Measurements from ENCODE around the gene ATP2B2.
"Not testable (repeated sequence)": the region's sequence is repeated elsewhere in the genome, so short reads cannot be mapped to it uniquely, and the experiment has no call there.

The ATP2B2 gene

DNA sequence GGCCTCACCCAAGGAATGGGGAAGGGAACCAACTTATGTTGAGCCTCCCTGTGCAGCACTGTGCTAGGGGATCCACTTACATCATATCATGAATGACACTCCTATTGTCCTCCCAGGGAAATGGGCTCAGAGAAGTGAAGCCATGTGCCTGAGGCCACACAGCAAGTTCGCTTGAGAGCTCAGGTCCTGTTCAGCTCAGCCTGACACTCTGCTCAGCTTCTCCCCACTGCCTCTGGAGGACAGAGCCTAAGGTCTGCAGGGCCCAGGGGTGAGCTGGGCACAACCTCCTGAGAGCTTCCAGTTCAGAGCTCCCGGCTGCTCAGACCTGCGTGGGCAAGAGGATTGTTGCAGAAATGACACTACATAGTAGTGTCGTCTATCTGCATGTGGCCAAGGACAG, 108.5 kb downstream of the ATP2B2 start:
- no peak for DNase-seq

GRCh38 chr3:10396083-10396482, 109.3 kb downstream of the ATP2B2 start:
- DNase-seq = no peak

DNA sequence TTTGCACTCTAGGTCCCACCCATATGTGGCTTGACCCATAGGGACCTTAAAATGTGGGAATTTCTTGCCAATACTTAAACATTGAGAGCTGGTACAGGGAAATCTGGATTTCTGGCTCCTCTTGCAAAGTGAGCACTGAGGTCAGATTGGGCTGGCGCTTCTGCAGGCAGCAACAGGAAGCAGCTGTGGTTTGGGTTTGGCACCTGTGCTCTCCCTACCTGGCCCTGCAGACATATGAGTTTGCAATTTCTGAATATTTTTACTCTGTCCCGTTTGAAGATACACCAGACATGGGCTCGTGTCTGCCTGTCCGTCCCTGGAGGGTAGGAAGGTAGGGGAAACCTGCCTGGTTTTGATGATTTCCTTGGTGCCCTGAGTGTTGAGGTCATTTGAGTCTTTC, 109.7 kb downstream of the ATP2B2 start:
- DNase-seq = no peak

- no peak for DNase-seq
Measured at GRCh38 chr3:10395196-10395595, 110.2 kb downstream of the ATP2B2 start.

DNA sequence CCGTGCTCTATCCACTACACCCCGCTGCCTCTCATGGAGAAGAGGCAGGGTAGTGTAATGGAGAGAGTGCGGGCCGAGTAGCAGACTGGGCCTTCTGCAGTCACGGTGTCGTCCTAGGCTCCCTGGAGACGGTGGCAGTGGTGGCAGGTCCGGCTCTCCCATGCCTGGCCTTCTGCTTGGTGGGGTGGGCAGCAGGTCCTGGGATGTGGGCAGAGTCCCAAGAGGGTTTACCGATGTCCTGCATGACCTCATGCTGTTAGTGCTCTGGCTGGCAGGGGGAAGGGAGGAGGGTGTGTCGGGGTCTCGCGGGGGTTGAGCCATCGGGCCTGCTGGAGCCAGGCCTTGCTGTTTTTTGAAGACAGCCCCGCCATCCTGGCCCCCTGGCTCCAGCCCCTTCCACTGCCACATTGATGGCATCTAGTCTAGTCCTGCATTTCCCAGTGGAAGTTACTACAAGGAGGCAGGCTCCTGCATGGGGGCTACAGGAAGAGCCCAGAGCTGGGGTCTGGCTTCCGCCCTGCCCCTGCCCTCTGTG, 110.8 kb downstream of the ATP2B2 start:
- no peak for DNase-seq

DNA sequence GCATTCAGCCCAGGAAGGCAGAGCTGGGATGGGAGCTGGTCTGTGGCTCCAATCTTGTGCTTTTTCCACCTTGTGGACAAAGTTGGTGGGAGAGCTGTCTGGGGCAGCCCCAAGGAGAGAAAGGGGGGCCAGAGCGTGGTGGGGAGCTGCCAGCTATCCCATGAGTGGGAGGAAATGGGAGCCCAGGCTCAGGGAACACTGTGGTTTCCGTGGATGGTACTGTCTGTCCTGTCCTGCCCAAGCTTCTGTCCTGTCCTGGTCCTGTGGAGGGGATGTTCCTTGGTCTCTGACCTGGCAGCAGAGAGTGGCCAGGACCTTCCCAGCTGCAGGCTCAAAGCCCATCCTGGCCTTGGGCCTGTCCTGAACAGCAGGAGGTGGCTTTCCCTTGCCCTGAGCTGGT, 111.9 kb downstream of the ATP2B2 start:
- DNase-seq = no peak

DNA sequence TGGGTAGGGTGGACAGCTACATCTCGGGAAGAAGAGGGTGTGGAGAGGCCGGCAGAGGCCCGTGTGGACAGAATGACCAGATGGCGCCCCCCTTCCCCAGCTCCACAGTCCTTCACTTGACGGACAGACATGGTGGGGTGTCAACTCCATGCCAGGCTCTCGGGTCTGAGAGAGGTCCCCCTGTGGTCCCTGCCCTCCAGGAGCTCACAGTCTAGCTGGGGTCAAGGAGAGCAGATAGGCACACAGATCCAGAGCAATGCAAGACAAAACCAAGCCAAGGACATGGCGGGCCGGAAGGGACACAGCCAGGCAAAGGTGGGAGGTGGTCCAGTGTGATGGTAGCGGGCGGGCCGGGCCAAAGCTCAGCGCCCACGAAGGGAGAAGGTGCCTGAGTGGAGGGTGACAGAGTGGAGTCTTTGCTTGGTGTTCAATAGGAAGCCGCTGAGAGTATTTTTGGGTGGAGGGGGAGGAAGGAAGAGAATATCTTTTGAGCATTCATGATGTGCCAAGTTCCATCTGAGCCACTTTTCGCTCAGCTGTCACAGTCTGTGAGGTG, 112.4 kb downstream of the ATP2B2 start:
- DNase-seq = no peak

GRCh38 chr3:10392244-10392643, 113.1 kb downstream of the ATP2B2 start:
- no peak for DNase-seq

- no peak for DNase-seq
Measured at GRCh38 chr3:10391391-10391790, 114.0 kb downstream of the ATP2B2 start.

GRCh38 chr3:10390641-10391373, 114.6 kb downstream of the ATP2B2 start:
- DNase-seq = no peak

- no peak for DNase-seq
Measured at GRCh38 chr3:10389995-10390394, 115.4 kb downstream of the ATP2B2 start.

- no peak for DNase-seq
Measured at GRCh38 chr3:10389339-10389738, 116.0 kb downstream of the ATP2B2 start.

DNA sequence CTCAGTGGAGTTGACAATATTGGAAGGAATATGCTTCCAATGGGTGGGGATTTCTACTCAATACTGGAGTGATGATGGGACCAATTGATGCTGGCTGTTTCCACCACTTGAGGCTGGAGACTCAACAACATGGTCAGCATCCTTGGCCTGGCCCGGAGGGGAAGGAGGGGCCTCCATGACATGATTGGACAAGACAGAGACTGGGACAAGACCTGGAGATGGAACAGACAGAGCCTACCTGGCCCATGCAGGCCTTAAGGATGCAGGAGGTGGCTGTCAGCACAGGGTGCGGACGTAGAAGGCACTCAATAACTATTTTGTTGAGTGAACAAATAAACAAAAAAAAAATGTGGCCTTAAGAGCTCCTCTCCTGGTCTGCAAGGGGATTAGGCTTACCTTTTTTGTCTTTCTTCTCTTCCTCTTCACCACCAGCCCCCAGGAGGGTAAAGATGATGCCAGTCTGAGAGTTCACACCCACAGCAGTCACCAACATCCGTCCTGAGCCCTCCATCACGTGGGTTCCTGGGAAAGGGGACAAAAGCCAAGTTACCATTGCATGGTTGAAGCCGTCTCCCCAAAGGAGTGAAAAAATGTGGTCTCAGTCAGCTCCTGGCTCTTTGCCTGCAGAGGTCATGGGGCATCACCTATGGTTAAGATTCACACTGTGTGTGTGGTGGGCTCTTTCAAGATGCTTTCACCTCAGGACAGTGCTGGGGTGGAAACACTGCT, 117.3 kb downstream of the ATP2B2 start:
- no peak for DNase-seq

GRCh38 chr3:10386121-10386520, 119.3 kb downstream of the ATP2B2 start:
- no peak for DNase-seq

GRCh38 chr3:10384541-10385360, 120.6 kb downstream of the ATP2B2 start:
- no peak for DNase-seq

DNA sequence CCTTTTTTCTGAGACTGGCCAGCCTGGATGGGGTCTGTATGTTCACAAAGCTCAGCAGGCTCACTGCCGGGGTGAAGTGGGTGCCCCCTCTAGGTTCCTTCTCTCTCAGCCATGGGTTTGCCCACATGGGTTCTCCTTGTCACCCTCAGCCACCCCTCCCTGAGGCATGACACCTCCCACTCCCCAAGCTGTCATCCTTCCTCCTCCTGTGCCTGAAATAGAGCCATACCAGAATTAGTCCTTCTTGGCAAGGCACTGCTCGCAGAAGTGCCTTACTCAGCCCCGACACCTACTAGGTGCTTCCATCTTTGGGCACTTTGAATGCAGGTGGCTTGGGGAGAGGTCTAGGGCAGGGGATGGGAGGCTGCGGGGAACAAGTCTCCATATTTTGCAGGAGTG, 121.5 kb downstream of the ATP2B2 start:
- no peak for DNase-seq

GRCh38 chr3:10382892-10383849, 122.2 kb downstream of the ATP2B2 start:
- DNase-seq = no peak

DNA sequence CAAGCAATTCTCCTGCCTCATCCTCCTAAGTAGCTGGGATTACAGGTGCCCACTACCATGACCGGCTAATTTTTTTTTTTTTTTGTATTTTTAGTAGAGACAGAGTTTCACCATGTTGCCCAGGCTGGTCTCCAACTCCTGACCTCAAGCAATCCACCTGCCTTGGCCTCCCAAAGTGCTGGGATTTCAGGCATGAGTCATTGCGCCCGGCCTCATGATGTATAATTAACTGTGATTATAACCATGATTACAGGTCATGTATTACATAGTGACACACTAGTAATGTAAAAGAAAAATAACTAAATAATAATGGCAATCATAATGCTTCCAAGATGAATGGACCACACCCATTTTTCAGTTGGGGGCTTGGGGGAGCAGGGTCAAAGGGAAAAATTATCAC, 122.9 kb downstream of the ATP2B2 start:
- not testable (repeated sequence) for DNase-seq

- no peak for DNase-seq
Measured at GRCh38 chr3:10381336-10381735, 124.0 kb downstream of the ATP2B2 start.

GRCh38 chr3:10380906-10381305, 124.5 kb downstream of the ATP2B2 start:
- no peak for DNase-seq

DNA sequence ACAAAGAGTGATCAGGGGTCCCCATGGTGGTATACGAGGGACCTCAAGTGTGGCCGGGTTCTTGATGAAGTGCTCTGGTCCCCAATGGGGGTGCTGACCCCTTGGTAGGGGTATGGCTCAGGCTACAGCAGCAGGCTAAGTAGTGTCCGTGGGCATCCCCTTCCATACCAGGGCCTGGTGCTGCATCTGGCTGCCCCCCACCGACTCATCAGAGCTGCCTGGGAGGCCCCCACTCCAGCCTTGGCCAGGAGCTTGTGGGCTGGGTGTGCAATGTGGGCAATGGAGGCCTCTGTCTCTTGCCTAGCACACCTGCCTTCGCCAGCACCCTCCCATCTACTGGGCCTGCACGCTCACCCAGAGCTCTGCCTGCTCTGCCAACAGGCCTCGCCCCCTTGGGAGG, 125.4 kb downstream of the ATP2B2 start:
- no peak for DNase-seq

DNA sequence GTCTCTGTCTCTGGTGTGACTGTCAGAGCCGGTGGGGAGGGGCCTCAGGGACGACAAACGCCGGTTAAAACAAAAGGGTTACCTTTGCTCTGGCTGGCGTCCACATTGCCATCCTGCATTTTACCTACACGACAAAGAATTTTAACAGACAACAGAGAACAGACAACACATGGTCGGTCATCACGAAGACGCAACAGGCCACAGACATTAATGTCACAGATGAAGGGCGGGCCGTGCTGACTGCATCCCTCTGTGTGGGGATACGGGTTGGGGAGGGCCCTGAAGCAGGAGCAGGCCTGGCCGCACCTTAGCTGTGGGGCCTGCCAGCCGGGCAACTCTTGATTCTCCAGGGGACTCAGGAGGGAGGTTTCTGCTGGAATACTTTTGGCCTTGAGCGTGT, 126.2 kb downstream of the ATP2B2 start:
- DNase-seq = no peak
